ENCODE measurements around the gene WRAP73.

Gene WRAP73

GRCh38 chr1:3639397-3639911 is 10.4 kb downstream of the WRAP73 start:
- no peak for DNase-seq (ENCODE audit: low read depth)
- TF ChIP-seq, protein P1, sequence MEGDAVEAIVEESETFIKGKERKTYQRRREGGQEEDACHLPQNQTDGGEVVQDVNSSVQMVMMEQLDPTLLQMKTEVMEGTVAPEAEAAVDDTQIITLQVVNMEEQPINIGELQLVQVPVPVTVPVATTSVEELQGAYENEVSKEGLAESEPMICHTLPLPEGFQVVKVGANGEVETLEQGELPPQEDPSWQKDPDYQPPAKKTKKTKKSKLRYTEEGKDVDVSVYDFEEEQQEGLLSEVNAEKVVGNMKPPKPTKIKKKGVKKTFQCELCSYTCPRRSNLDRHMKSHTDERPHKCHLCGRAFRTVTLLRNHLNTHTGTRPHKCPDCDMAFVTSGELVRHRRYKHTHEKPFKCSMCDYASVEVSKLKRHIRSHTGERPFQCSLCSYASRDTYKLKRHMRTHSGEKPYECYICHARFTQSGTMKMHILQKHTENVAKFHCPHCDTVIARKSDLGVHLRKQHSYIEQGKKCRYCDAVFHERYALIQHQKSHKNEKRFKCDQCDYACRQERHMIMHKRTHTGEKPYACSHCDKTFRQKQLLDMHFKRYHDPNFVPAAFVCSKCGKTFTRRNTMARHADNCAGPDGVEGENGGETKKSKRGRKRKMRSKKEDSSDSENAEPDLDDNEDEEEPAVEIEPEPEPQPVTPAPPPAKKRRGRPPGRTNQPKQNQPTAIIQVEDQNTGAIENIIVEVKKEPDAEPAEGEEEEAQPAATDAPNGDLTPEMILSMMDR (conservative IDR thresholded peaks at IDR 0.05; ENCODE audit: low read depth, low read length) = no peak
- H3K4me3 ChIP-seq (ENCODE audit: low read length) = no peak overlapping the region

- TF ChIP-seq, protein P1 (conservative IDR thresholded peaks at IDR 0.05; ENCODE audit: low read depth, low read length) = no peak
- no peak overlapping the region for H3K4me3 ChIP-seq (ENCODE audit: low read length)
- no peak for DNase-seq (ENCODE audit: low read depth)
Observed at GRCh38 chr1:3638676-3639075, 11.2 kb downstream of the WRAP73 start.

DNA sequence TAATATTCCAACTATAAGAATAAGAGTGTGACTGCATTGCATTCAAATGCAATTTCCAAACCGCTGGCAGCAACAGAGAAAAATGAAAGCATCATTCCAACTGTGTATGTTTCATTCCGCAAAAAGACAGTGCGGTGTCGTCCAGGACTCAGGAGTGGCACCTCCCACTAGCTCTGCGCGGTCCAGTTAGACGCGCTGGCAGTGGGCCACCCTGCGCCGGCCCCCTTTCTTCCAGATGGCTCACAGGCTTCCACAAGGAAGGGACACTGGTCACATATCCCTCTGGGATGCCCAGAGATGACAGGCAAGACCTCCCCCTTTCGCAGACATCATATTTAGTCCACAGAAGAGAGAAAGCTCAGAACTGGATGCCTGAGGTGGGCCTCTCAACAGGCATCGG is 11.9 kb downstream of the WRAP73 start:
- DNase-seq (ENCODE audit: low read depth) = no peak
- TF ChIP-seq, protein P1 (conservative IDR thresholded peaks at IDR 0.05; ENCODE audit: low read depth, low read length) = no peak
- H3K4me3 ChIP-seq (ENCODE audit: low read length) = no peak overlapping the region

DNA sequence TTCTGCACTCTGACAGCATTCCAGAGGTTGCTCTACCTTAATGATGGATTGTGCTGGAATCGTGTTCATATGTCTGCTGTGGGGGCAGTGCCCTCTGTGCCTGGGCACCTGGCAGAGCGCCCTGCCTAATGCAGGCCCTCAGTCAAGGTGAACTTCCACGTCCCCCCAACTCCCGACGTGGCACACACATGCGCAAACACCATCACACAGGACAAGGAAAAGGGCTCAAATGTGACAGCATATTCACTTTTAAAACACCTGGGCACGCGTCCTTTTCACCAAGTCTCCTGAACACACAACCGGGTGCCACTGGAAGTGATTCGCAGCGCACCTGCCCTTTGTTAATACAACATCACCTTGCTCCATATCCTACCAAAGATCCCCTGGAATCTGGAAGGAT is 13.4 kb downstream of the WRAP73 start:
- TF ChIP-seq, protein P1 (conservative IDR thresholded peaks at IDR 0.05; ENCODE audit: low read depth, low read length) = no peak
- H3K4me3 ChIP-seq (ENCODE audit: low read length) = no peak overlapping the region
- no peak for DNase-seq (ENCODE audit: low read depth)

DNA sequence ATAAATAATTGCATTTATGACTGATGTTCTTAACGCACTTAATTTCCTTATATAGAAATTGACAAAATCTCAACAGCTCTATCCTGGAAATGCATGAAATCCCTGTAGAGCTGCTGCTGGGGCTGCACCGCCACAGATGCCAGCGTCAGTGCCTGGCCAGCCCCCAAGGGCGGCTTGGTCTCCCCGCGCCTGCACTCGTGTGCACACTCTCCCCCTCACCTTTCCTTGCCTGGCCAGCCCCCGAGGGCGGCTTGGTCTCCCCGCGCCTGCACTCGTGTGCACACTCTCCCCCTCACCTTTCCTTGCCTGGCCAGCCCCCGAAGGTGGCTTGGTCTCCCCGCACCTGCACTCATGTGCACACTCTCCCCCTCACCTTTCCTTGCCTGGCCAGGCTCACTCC is 13.8 kb downstream of the WRAP73 start:
- no peak overlapping the region for H3K4me3 ChIP-seq (ENCODE audit: low read length)
- TF ChIP-seq, protein P1 (conservative IDR thresholded peaks at IDR 0.05; ENCODE audit: low read depth, low read length) = no peak
- no peak for DNase-seq (ENCODE audit: low read depth)

DNA sequence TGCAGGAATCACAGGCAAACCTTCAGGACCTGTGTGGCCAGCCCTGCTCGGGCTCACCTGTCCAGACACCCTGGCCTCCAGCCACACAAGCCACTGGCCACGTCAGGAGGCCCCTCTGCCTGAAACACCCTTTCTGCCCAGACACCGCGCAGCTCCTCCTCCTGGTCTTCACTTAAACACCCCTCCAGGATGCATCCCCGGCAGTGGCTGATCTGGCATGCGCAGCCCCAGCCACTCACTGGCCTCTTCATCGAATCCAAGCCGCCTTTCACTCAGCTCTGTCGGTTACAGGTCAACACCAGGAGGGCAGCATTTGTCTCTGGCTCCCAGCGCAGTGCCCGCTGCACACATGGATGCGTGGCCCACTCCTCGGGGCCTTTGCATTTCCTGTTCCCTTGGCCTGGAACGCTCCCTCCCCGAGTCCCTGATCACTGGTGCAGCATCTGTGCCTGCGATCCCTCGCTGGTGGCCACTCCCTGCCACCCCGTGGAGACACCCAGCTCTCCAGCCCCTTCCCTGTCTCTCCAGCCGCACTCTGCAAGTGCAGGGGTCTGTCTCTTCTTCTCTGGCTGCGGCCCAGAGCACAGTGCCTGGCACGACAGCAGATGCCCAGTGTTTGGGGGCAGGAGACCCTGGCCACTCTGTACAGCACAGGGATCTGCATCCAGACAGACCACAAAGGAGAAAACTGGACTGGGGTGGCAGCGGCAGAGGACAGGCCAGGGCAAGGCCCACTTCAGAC is 15.7 kb downstream of the WRAP73 start:
- TF ChIP-seq, protein P1 (conservative IDR thresholded peaks at IDR 0.05; ENCODE audit: low read depth, low read length) = no peak
- H3K4me3 ChIP-seq (ENCODE audit: low read length) = no peak overlapping the region
- DNase-seq (ENCODE audit: low read depth) = no peak

Data from retinal pigment epithelial cell (primary cell).